ENCODE measurements around the gene SDK1.

Gene SDK1

DNA sequence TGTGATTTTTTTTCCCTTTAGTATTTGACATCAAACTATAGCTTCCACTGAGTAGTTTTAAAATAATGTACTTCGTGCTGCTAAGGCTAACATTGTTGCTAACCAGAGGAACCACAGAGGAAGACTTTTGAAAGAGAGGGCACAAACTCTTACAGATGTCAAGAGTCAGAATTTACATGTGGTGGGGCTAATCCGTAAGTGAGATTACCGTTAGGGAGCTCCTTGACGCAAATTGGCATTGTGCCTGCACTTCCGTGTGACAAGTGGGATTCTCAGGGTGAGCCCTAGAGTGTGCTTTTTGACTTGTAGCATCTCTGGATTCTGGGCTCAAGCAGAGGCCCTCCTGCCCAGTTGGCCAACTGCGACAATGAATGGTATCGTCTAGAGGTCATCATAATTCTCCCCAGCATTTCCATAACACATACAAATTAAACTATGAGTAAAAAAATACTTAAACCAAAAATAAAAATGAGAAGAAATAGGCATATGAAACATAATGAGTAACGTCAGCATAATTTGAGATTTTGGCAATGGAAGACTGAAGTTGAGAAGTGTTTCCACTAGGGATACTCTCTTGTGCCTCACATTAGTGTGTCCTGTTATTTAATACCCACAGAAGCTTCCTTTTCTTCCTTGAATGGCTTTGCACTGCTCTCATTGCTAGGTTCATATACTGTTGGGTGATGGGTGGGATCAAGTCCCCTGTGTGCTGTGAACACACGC lies 164.0 kb downstream of the SDK1 start:
- DNase-seq (ENCODE audit: low spot score) = no peak

DNA sequence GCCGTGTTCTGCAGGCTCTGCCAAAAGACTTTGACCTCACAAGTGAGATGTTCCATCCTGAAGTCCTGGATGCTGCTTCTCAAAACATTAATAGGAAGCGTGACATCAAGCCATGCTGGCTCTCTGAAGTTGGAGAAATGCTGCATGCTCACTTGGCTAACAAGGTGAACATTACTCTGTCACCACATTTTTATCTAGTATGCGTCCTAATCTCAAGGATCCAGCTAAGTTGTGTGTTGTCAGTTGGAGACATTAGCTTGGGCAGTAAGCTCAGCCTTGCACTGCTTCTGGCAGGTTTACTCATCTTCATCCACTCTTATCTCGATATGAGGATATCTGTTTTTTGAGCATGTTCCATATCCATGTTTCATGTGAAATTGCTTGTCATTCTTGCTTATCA lies 165.2 kb downstream of the SDK1 start:
- no peak for DNase-seq (ENCODE audit: low spot score)

DNA sequence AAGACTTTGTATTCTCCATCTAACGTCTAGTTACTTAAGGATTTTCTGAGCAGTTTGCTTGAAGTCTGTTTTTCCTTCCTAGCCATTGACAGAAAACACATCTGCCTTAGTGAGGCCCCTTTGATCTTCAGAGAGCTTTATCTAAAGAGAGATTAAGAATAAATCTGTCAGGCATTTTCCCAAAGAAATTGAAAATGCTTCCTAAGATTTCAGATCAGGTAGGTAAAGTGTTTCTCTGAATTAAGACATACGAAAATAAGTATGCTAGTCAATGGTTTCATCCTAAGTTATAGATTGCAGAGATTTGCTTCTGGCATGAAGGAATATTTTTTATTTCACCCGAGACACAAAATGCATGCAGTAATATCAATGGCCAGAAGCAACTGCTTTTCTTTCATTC lies 168.6 kb downstream of the SDK1 start:
- no peak for DNase-seq (ENCODE audit: low spot score)

DNA sequence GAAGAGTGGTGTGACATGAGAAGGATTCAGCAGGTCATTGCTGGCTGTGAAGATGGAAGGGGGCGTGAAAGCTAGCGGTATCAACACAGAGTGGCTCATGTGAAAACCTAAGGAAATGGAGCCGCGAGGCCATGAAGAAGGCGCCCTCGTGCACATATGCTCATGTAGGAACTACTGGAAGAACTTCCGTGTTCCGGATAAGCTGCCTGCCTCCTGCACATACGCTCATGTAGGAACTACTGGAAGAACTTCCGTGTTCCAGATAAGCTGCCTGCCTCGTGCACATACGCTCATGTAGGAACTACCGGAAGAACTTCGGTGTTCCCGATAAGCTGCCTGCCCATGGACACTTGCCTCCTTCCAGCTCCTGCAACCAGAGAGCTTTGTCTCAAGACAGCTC lies 179.1 kb downstream of the SDK1 start:
- DNase-seq (ENCODE audit: low spot score) = no peak

DNA sequence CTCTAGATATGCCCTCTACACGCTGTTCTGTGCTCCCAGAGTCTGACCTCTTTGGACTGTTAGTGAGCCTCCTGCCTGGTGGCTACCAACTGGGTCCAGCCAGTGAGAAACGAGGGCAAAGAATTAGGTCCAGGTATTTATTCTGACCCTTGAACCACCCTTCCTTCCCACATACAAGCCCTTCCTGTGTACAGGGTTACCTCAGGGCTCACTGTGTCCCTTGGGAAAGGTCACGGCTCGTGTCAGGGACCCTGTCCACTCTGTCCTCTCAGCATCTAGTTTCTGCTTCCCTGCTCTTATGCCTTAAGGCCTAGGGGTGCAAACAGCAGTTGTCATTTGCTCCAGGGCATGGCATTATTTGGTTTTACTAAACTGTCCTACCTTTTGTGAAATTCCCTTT lies 180.4 kb downstream of the SDK1 start:
- no peak for DNase-seq (ENCODE audit: low spot score)

DNA sequence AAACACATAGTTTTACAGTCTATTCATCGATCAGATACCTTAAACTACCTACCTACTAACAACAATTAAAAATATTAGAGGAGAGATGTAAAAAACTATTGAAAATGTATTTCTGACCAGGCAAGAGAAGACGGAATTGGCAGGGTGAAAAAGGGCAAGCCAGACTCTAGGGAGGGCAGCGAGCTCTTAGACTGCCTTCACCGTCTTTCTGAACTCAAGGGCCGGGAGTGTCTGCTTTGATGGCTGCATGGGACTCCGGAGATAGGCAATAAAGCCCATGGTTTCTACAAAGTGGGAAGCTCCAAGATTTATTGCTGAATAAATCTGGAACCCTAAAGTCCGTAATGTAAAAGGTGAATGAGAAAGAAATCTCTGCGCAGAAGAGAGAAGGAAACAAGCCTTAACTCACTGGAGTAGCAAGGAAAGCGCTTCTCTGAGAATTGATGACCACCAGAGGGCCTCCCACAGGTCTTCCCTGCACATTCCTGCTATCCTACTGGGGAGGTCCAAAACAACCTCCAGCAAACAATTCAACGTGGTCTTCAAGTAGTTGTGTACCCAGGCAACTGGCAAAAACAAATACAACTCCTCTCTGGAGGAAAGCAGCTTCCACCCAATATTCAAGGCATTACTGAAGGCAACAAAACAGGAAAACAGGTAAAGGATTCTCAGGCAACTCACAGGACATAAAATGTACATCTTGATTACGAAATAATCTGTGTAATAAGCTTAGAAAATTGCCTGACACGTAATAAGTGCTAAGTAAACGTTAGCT lies 181.3 kb downstream of the SDK1 start:
- peak; percentile 7 for DNase-seq (ENCODE audit: low spot score)

DNA sequence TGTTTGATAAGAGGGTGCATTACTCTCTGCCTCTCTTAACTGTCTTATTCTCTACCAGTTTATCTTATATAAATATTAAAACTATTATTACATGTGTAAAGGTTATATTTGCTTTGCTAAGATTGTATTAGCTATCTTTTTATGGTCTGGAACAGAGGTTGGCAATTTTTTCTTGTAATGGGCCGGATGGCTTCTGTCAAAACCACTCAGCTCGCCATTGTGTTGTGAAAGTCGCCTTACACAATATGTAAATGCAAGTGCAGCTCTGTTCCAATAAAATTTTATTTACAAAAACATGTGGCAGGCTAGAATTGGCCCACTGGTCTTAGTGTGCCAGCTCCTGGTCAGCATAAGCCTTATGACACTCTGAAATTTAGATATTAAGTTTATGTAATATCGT lies 185.8 kb downstream of the SDK1 start:
- no peak for DNase-seq (ENCODE audit: low spot score)

DNA sequence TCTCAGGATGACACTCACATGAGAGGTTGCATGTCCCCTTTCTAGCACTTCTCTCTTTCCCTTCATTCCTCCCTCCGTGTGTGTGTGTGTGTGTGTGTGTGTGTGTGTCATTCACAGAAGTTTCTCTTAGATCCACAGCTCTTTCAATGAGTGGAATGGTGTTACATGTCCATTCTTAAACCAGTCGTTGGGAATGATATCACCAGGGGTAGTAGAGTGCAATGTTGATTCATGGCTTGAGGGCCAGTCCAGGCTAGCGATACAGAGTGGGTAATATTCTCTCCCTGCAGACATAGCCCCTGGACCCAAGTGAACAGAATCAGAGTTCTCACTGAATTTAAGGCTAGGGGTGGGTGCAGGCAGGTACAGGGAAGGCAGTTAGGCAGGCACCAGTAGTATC lies 187.8 kb downstream of the SDK1 start:
- no peak for DNase-seq (ENCODE audit: low spot score)

DNA sequence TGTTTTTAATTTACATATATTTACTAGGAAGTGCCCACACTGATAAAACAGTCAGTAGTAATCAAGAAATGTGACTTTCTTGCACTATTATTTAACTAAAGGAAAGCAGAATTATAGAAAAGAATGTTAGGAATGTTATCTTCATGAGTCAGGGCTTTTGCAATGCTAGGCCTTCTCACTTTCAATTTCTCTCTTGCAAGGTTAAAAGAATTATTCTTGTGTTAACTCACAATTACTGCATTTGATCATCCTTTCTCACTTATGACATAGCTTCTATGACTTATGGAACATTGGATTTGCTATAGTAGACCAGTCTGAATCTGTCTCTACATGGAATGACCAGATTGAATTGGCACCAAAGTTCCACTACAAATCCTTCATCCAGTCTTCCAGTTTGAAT lies 192.4 kb downstream of the SDK1 start:
- peak; percentile 4 for DNase-seq (ENCODE audit: low spot score)

DNA sequence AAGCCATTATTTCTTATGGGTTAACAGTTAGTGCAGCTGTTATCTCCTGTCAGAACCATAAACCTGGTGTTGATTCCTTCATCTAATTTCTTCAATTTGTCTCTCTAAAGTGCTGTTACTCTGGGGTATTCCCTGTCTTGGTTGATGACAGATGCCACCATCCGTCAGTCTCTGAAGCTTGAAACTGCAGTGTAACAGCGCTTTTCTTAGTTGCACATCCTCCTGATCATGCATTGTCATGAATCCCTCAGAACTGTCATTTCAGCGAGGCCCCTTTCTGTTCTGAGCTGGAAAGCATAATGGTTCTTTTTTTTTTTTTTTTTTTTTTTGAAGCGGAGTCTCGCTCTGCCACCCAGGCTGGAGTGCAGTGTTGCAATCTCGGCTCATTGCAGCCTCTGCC lies 193.9 kb downstream of the SDK1 start:
- no peak for DNase-seq (ENCODE audit: low spot score)

DNA sequence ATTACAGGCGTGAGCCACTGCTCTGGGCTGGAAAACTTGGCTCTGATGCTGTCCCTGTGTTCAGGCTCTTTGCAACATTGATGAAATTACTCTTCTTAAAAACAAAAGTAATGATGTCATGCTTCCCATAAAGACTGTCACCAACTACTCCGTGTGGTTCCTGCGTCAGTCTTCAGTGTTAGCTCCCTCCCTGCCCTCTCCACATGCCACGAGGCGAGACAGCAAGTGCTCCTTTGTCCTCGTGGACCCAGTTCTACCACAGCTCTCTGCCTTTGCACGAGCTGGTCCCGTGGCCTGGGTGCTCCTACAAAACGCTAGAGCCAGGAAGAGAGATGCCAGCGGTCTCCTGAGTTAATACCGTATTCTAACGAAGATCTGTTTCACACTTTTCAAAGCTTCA lies 194.5 kb downstream of the SDK1 start:
- DNase-seq (ENCODE audit: low spot score) = no peak

DNA sequence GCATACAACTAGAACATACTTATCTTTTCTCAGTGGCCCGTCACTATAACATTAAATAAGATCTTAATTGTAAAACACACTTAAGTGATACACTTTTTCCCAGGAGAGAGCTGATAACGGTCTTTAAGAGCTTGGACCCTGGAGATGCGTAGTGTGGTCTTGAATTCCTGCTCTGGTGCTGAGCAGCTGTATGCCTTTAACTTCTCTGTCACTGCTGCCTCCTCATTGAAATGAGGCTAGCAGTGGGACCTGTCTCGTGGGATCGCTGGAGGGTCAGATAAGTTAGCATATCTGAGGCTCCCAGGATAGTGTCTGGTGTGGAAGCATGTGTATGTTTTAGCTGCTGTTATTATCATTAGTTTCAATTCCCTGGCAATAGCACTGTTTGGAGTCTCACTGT lies 194.9 kb downstream of the SDK1 start:
- DNase-seq (ENCODE audit: low spot score) = no peak

DNA sequence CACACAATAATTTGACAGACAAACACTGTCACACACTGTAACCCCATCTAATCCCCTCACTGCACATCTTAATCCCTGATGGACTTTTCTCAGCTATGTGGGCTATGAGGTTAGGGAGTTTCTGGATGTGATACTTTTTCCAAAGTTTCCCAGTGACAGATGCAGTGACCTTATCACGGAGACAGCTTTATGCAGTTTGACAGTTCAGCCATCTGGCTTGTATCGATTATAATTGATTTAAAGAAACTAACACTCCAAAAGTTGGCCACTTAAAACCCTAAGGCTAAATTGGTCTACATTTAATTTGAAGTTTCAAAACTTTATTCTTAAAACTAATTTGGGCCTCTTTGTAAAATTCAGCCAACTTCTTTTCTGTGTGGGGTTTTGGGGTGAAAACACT lies 196.7 kb downstream of the SDK1 start:
- no peak for DNase-seq (ENCODE audit: low spot score)

DNA sequence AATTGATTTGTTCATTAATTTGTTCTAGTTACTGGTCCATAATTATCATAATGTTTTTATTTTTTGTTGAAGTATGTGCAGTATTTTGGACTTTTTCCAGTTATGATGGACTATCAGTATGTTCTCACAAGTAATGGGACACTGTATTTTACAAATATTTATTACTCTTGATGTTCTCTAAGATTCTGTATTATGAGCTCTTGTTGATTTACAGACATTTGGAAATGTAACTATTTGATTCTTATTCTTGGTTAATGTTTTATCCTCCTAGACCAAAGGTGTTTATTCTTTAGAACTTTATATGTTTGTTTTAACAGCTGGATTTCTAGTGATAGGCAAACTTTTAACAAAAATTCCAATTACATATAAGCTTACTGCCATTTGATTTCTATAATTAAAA lies 200.6 kb downstream of the SDK1 start:
- DNase-seq (ENCODE audit: low spot score) = no peak

DNA sequence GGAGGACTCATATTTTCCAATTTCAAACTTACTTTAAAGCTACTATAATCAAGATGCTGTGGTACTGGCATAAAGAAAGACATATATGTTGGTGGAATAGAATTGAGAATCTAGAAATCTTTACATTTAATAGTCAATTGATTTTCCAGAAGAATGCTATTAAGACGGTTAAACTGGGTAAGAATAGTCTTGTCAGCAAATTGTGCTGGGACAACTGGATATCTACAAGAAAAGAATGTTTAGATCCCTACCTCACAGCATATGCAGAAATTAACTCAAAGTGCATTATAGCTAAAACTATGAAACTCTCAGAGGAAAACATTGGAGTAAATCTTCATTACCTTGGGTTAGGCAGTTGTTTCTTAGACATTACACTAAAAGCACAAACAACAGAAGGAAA lies 203.3 kb downstream of the SDK1 start:
- no peak for DNase-seq (ENCODE audit: low spot score)

DNA sequence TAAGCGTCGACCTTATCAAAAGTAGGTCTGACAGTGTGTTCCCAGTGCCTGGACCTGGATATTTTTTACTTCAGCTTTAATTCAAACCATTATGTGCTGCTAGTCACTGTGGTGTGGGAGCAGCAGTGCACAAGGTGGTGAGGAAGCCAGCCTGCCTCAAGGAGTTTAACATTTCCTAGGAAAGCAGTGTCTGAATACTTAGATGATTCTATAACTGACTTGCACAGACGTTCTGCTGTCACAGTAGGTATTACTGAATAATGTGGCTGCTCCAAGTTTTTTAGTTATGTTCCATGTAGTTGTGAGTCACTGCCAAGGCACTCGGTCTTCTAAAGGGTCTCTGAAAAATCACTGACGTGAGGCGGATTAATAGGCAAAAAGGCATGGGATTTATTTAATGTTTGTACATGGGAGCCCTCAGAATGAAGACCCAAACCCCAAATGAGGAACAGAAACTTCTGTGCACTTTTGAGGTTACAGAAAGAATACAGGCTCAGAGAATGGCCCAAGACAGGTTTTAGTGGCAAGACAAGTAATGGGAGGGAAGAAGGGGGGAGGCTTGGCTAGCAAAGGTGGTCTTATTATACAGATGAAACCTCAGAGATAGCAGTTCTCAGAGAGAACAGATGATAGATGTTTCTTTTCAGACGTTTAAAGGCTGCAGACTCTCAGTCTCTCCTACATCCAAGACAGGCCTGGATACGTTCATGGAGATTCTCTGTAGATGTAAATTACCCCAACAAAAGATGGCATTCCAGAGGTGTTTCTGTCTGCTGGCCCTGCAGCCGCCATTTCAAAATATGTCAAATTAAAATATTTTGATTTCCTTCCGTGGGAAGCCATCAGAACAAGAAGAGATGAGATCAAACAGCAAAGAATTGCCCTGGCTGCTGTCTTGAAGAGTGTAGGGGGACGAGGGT lies 209.3 kb downstream of the SDK1 start:
- DNase-seq (ENCODE audit: low spot score) = no peak

DNA sequence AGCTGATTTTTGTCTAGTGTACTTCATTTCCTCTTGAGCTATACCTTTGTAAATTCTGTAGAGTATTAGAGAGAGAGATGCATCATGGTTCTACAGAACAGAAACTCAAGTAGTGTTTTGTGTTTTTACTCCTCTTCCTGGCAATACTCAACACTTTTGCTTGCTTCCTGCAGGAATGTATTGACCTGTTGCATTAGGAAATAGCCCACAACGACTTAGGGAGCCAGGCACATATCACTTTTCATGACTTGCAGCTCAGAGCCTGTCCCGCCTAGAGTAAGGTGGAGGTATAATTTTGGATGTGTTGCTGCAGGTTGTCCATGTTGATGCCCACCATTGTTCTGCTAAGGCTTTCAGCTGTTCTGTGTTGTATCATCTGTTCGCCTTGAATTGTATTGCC lies 216.3 kb downstream of the SDK1 start:
- DNase-seq (ENCODE audit: low spot score) = no peak

DNA sequence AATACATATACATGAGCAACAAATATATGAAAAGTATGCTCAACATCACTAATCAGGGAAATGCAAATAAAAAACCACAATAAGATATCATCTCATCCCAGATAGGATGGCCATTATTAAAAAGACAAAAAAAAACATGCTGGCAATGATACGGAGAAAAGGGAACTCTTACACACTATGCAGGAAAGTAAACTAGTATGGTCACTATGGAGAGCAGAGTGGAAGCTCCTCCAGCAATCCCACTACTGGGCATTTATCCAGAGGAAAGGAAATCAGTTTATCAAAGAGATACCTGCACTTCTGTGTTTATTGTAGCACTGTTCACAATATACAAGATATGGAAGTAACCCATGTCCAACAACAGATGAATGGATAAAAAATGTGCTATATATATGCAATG lies 217.5 kb downstream of the SDK1 start:
- DNase-seq (ENCODE audit: low spot score) = no peak

DNA sequence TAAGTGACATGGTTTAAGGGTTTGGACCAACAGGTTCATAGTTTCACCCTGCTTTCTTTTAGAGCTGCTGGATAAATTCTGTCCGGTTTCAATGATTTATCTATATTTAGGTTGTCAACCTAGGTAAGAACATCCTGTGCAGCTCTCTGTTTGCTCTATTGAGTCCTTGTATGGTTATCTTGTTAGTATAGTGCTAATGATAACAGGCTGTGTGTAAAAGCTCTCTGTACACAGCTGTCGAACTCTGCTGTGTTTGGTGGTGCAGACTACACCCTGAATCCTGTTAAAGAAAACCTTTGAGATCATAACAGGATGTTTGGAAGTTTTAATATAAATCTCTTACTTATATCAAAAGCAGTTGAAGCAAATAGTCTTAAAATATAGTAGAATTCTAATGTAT lies 219.2 kb downstream of the SDK1 start:
- DNase-seq (ENCODE audit: low spot score) = no peak

DNA sequence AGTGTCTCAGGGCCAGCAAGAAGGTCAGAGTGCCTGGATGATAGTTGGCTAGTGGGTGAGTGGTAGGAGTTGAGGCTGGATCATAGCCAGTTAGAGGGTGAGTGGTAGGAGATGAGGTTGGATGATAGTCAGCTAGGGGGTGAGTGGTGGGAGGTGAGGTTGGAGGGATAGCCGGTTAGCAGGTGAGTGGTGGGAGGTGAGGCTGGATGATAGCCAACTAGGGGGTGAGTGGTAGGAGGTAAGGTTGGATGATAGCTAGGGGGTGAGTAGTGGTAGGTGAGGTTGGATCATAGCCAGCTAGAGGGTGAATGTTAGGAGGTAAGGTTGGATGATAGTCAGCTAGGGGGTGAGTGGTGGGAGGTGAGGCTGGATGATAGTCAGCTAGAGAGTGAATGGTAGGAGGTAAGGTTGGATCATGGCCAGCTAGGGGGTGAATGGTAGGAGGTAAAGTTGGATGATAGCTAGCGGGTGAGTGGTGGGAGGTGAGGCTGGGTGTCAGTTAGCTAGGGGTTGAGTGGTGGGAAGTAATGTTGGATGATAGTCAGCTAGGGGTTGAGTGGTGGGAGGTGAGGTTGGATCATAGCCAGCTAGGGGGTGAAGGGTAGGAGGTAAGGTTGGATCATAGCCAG lies 226.6 kb downstream of the SDK1 start:
- DNase-seq (ENCODE audit: low spot score) = no peak

DNA sequence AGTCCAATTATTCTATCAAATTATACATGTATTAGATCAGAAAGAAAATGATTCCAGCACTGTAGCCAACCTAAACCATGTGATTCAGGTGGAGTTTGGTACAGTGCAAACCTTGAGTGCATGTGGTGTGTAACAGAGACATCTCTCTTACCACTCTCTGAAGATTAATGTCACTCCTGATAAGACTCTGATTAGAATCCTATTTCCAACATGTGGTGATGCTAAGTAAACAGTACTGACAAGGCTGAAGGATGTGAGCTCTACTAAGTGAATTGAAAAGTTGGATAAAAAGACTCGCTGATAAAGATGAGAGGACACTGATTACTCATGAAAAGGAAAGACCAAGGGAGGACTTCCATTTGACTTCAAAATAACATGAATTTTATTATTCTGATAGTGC lies 232.0 kb downstream of the SDK1 start:
- no peak for DNase-seq (ENCODE audit: low spot score)

DNA sequence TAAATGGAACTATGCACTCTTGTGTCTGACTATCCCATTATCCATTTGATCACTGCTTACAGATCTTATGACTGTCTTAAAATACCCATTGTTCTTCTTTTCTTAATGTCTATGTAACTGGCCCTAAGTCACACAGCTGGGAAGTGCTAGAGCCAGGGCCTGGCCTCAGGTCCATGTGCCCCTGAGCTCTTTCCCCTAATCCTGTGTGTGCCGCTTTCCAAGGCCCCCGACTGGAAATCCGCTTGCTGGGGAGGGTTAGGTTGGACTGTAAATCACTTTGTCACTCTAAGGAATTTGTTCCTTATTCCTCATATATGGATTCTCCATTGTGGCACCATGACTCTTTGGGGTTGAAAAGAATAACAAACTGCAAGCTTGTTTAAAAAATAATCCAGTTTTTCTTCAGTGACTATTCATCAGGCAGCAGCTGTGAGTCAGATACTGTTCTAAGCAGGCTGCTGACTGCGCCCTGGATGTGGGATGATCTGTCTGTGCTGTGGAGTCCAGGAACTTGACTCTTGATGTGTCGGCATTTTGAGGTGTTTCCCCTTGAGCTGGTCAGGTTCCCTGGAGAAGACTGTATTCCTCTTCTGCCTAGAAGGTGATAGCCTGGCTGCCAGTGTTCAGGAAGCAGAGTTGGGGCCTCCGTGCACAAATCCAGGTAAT lies 236.3 kb downstream of the SDK1 start:
- no peak for DNase-seq (ENCODE audit: low spot score)
